Fibroblast of upper back skin (primary cell): ENCODE measurements around the gene SUSD4.
"Not testable (repeated sequence)": the region's sequence is repeated elsewhere in the genome, so short reads cannot be mapped to it uniquely, and the experiment has no call there.

ENCODE experiments used
- DNase-seq: peaks from one replicate; pipeline ENCODE4 v3.0.0-alpha.2; 2013

The SUSD4 gene

GRCh38 chr1:223288826-223289225, 75.2 kb downstream of the SUSD4 start:
- no peak for DNase-seq

- no peak for DNase-seq
Observed at GRCh38 chr1:223285452-223285851, 78.5 kb downstream of the SUSD4 start.

GRCh38 chr1:223283697-223284096, 80.3 kb downstream of the SUSD4 start:
- not testable (repeated sequence) for DNase-seq

GRCh38 chr1:223278311-223278710, 85.7 kb downstream of the SUSD4 start:
- not testable (repeated sequence) for DNase-seq

DNA sequence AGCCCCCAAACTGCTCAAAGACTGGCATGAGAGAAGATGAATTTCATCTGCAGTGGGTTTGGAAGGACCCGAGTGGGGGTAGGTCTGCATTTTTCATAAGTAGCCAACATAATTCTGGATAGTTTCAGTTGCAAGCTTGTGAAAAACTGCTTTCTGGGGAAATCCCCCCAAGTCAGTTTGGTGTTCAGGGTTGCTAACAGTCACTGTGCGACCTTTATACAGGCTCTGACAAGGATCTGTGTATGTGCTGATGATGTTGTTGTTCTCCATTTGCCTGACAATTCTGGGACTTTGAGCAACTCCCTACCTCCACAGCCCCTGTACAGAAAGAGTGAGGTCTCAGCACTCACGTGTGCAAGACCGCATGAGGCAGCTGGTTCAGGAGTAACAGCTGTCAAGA, 87.9 kb downstream of the SUSD4 start:
- no peak for DNase-seq

DNA sequence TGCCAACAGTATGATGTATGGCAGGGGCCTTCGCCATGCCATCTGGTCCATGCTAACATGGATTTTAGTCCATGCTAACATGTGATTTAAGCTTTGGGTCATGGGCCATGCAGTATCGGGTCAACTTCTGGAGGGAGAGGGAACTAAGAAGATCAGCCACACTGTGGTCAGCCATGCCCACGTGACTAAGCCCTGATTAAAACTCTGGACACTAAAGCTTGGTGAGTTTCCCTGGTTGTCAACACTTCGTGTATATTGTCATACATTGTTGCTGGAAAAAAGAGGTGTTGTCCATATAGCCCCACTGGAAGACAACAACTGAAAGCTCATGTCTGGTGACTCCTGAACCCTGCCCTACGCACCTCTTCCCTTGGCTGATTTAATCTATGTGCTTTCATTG, 90.5 kb downstream of the SUSD4 start:
- no peak for DNase-seq

DNA sequence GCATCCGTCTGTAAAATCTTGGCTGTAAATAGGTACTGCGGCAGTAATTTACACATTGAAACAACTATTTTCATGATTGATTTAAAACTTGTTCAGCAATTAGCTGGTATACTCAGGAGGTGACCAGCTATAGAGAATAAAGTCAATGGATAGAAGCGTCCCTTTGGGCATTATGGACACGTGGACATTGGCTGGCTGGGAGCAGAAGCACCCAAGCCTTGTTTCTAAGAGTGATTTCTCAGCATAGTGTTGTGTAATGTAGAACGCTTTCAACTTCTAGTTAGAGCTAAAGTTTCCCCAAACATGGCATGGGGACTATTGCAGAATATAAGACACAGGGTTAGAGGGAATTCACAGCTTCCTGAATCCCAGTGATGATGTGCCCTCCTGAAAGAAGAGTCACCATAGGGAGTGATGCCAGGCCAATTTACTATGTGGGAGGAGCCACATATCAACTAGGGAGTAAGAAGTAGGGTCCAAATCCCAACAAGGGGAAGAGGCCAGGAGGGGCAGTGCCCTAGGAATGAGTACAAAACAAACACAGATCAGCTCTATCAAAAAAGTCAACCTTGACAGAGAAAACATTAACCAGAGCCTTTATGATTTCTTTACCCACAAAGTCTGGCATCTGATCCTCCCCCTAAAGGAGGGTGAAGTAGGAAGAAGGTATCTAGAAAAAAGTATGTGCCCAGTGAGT, 92.7 kb downstream of the SUSD4 start:
- no peak for DNase-seq

GRCh38 chr1:223270155-223270554, 93.8 kb downstream of the SUSD4 start:
- no peak for DNase-seq

GRCh38 chr1:223269006-223269405, 95.0 kb downstream of the SUSD4 start:
- DNase-seq: no peak

DNA sequence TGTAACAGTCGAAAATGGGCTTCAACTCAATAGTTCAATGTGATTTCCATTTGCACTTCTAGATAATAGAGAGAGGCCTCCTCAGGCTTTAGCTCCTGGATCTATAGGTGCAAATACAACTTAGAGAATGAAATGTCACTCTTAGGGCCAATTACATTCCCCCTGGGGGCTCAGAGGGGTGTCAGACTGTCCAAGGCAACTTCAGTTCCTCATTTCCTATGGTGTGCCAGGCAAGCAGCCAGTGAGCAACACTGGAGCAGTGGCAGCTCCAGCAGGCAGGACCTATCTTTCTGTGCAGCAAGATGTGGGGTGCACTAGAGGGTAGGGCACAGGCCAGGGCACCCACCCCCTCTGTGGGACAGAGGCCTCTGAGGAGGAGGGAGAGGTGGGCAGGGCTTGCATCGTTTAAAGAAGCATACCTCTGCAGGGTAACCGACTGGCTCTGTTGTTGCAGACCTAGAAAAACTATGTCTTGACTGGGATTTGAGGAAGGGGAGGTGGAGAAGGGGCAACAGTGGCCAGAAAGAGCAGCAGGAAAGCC, 97.3 kb downstream of the SUSD4 start:
- no peak for DNase-seq

DNA sequence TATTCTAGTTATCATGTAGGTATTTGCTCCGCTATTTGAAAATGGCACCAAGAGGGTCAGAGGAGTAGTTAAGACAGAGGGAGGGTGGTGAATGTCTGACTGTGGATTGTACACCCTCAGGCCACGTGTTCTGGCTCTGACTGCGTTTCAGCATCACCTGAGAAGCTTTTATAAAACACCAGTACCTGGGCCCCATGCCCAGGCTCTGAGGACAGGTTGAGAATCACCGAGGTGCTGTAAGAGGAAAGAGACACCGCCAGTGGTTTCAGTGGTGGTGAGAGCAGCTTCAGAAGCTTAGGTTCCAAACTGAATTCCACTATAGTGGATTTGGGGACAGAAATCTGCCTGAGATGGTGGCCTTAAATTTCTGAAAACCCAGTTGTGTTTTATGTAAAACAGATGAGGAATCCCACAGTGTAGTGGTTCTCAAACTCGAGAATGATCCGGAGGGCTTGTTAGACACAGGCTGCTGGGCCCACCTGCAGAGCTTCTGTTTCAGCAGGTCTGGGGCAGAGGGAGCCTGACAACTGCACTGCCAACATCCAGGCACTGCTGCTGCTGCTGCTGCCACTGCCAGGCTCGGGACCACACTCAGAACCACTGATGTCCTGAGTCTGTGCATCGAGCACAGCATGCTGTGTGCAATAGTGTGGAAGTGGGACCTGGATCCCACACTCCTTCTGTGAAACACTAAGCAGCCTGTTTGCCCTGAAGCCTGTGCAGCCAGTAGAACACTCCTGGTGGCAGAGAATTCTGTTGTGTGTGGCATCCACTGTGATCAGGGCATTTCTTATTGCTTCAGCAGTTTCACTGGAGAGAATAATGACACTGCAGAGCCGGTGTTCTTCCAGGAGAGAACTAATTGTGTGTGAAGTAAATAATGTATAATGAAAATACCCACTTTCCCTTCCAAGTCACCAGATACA, 98.7 kb downstream of the SUSD4 start:
- DNase-seq: no peak

DNA sequence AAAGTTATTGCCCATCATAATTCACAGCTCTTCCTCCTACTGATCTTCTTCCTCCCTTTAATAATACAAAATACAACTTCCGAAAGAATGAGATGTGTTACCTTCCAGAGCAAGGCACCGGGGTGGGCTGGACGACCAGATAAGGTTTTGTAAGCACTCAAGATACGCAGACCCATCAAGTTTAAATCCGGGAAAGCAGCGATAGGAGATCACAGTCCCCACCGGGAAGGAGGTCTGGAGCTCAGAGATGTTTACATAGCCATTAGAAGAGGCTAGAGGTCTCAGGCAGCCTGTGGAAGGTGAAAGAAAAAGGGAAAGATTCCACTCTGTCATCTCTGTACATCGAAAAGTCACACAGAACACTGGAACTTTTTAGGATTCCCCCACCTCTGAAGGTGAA, 99.4 kb downstream of the SUSD4 start:
- no peak for DNase-seq

GRCh38 chr1:223261914-223262313, 102.1 kb downstream of the SUSD4 start:
- no peak for DNase-seq

DNA sequence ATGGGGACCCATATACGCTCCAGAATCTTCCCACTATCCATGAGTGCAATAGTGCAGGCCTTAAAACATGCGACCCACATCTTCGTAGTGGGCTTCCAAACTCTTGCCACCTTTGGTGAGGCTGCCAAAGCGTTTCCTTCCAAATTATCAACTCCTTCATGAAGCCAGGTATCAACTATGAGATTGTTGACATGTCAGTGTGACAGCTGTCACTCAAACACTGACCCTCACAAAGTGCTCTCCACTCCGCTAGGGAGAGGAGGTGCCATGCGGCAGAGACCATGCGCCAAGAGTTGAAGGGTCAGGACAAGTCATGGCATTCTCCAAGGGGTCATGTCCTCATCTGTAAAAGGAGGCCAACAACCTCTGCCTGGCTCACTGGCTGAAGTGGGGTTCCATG, 103.3 kb downstream of the SUSD4 start:
- DNase-seq: no peak

GRCh38 chr1:223259462-223259861, 104.5 kb downstream of the SUSD4 start:
- DNase-seq: no peak

GRCh38 chr1:223258751-223259198, 105.2 kb downstream of the SUSD4 start:
- peak; percentile 74 for DNase-seq

- no peak for DNase-seq
Observed at GRCh38 chr1:223257856-223258550, 106.0 kb downstream of the SUSD4 start.

- DNase-seq: no peak
Observed at GRCh38 chr1:223256034-223256433, 107.9 kb downstream of the SUSD4 start.

DNA sequence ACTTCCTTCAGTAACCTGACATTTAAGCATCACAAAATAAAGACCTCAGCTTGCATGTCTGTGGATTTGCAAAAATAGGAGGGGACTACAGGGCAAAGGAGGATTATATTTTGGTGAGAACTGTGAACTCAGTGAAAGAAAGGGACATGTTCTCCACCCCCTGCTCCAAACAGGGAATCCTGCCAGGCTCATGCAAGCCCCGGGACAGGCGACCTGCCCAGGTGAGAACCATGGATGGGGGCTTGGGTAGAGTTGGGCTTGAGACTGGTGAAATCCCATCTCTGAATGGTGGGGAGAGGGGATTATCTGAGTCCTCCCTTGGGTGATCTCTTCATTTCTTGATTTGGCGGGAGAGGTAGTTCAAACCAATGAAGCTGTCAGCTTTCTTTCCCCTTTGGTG, 110.1 kb downstream of the SUSD4 start:
- DNase-seq: no peak

- not testable (repeated sequence) for DNase-seq
Observed at GRCh38 chr1:223251387-223251786, 112.6 kb downstream of the SUSD4 start.

DNA sequence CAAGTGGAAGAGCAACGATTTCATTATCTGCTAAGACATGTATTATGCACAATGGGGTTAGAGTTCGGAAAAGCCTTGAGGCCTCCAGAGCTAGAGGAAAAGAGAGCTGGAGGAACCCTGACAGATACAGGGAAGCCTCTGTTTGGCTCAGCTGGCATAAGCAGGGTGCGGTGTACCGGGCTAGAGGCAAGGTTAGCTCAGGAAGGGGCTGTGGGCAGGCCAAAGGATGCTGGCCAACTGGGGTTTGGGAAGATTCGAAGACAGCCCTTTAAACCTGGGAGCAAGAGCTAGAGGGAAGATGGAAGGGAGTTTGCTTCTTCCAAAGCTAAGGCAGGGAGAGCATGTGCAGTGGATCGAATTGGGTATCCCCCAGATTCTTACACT, 113.4 kb downstream of the SUSD4 start:
- DNase-seq: no peak

DNA sequence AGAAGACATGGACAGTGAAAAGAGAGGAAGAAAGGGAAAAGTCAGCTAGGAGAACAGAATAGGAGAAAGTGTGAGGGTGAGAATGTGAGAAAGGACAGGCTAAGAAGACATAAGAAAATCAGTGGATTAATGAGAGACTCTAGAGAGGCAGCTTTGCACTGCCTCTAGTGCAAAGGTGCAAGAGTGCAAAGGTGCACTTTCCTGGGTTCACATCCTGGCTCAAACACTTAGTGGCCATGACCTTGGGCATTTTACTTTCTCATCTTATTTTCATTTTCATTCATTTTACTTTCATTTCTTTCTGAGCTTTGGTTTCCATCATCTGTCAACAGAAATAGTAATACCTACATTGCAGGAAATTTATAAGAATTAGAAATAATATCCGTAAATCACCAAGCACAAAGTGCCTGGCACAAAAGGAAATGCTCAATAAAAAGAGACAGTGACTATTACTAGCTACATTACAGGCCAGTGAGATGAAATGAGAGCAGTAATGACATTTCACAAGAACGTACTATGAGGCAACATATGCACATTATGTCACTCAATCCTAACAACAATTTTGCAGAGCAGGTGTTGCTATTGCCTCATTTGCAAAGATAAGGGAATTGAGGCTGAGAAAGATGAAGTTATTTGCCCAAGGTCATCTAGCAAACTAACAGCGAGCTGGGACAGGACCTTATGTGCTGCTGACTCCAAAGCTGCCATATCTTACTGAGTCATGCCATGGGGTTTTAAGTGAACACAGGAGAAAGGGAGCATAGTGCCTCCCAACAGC, 113.9 kb downstream of the SUSD4 start:
- no peak for DNase-seq

- DNase-seq: no peak
Observed at GRCh38 chr1:223248770-223249140, 115.2 kb downstream of the SUSD4 start.
